IPS-NIHi11 (cell line): ENCODE data around the gene GYPB.
A peak's percentile ranks its signal among the peaks of the same experiment; 100 is the strongest.
"Not testable (repeated sequence)": the region's sequence is repeated elsewhere in the genome, so short reads cannot be mapped to it uniquely, and the experiment has no call there.

Experiments
- DNase-seq: peaks from one replicate; pipeline ENCODE4 v3.0.0; 2012; ENCODE audit warnings: mixed read lengths, low spot score

The GYPB gene

GRCh38 chr4:144019277-144019676, at the start of gene GYPB:
GYPB (minus strand) TSS chr4:144019380; CDS start chr4:144019287, 93 bp downstream.
- not testable (repeated sequence) for DNase-seq

- DNase-seq, result not testable (repeated sequence)
Measured at GRCh38 chr4:144061556-144061955, 42.4 kb upstream of the GYPB start.

GRCh38 chr4:144060234-144060859, 41.2 kb upstream of the GYPB start:
- DNase-seq, result not testable (repeated sequence)

- DNase-seq, result no peak
Measured at GRCh38 chr4:144056800-144057199, 37.6 kb upstream of the GYPB start.

- not testable (repeated sequence) for DNase-seq
Measured at GRCh38 chr4:144055336-144055735, 36.2 kb upstream of the GYPB start.

GRCh38 chr4:144051494-144051893, 32.3 kb upstream of the GYPB start:
- DNase-seq, result not testable (repeated sequence)

- not testable (repeated sequence) for DNase-seq
Measured at GRCh38 chr4:144050631-144051030, 31.5 kb upstream of the GYPB start.

- DNase-seq, result not testable (repeated sequence)
Measured at GRCh38 chr4:144049495-144050424, 30.6 kb upstream of the GYPB start.

- not testable (repeated sequence) for DNase-seq
Measured at GRCh38 chr4:144044936-144045335, 25.8 kb upstream of the GYPB start.

- not testable (repeated sequence) for DNase-seq
Measured at GRCh38 chr4:144032580-144032979, 13.4 kb upstream of the GYPB start.

GRCh38 chr4:144031875-144032274, 12.7 kb upstream of the GYPB start:
- DNase-seq, result not testable (repeated sequence)

GRCh38 chr4:144031369-144031768, 12.2 kb upstream of the GYPB start:
- not testable (repeated sequence) for DNase-seq

- DNase-seq, result not testable (repeated sequence)
Measured at GRCh38 chr4:144030708-144031107, 11.5 kb upstream of the GYPB start.

GRCh38 chr4:144026682-144027081, 7.5 kb upstream of the GYPB start:
- DNase-seq, result not testable (repeated sequence)

- DNase-seq, result not testable (repeated sequence)
Measured at GRCh38 chr4:144024399-144025053, 5.3 kb upstream of the GYPB start.

GRCh38 chr4:144022772-144023400, 3.7 kb upstream of the GYPB start:
- DNase-seq, result not testable (repeated sequence)

- peak; percentile 11 for DNase-seq
Measured at GRCh38 chr4:144021336-144021990, 2.3 kb upstream of the GYPB start.

GRCh38 chr4:144018223-144019000, 768 bp downstream of the GYPB start:
- DNase-seq, result not testable (repeated sequence)

- DNase-seq, result not testable (repeated sequence)
Measured at GRCh38 chr4:144017271-144017670, 1.9 kb downstream of the GYPB start.

- not testable (repeated sequence) for DNase-seq
Measured at GRCh38 chr4:144016057-144016605, 3.0 kb downstream of the GYPB start.
